ENCODE measurements around the gene FEZ2.
A peak's percentile ranks its signal among the peaks of the same experiment; 100 is the strongest.

The FEZ2 gene, protein sequence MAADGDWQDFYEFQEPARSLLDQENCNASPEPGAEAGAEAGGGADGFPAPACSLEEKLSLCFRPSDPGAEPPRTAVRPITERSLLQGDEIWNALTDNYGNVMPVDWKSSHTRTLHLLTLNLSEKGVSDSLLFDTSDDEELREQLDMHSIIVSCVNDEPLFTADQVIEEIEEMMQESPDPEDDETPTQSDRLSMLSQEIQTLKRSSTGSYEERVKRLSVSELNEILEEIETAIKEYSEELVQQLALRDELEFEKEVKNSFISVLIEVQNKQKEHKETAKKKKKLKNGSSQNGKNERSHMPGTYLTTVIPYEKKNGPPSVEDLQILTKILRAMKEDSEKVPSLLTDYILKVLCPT

GRCh38 chr2:36597532-36598377, at the start of gene FEZ2:
TSS of gene FEZ2 (minus strand) at chr2:36598168. CDS start at chr2:36598142, 26 bp downstream.
- TF ChIP-seq EGR1 (IDR thresholded peaks at IDR 0.05) (peak; percentile 49; the same call in 1 of the 2 replicates), YY1 (IDR thresholded peaks at IDR 0.05; ENCODE audit: low read depth) (no peak; the same call in 1 of the 2 replicates), TEAD4 (IDR thresholded peaks at IDR 0.05) (0 out of 2 replicates have a peak, but pooled peaks have one; percentile 36), RAD21 (IDR thresholded peaks at IDR 0.05; ENCODE audit: low read depth) (no peak), TCF12 (IDR thresholded peaks at IDR 0.05; ENCODE audit: low read depth) (peak; percentile 21; the same call in 1 of the 2 replicates), ZBTB7A (IDR thresholded peaks at IDR 0.05; ENCODE audit: low read depth) (no peak), TAF1 (IDR thresholded peaks at IDR 0.05; ENCODE audit: low read depth) (peak; percentile 53; the same call in 1 of the 2 replicates), CREB1 (IDR thresholded peaks at IDR 0.05; ENCODE audit: low read depth) (no peak), CEBPB (IDR thresholded peaks at IDR 0.05) (no peak)
- TF ChIP-seq, protein P1, sequence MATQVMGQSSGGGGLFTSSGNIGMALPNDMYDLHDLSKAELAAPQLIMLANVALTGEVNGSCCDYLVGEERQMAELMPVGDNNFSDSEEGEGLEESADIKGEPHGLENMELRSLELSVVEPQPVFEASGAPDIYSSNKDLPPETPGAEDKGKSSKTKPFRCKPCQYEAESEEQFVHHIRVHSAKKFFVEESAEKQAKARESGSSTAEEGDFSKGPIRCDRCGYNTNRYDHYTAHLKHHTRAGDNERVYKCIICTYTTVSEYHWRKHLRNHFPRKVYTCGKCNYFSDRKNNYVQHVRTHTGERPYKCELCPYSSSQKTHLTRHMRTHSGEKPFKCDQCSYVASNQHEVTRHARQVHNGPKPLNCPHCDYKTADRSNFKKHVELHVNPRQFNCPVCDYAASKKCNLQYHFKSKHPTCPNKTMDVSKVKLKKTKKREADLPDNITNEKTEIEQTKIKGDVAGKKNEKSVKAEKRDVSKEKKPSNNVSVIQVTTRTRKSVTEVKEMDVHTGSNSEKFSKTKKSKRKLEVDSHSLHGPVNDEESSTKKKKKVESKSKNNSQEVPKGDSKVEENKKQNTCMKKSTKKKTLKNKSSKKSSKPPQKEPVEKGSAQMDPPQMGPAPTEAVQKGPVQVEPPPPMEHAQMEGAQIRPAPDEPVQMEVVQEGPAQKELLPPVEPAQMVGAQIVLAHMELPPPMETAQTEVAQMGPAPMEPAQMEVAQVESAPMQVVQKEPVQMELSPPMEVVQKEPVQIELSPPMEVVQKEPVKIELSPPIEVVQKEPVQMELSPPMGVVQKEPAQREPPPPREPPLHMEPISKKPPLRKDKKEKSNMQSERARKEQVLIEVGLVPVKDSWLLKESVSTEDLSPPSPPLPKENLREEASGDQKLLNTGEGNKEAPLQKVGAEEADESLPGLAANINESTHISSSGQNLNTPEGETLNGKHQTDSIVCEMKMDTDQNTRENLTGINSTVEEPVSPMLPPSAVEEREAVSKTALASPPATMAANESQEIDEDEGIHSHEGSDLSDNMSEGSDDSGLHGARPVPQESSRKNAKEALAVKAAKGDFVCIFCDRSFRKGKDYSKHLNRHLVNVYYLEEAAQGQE (IDR thresholded peaks at IDR 0.05; ENCODE audit: low read depth) = no peak
- TF ChIP-seq, protein P2, sequence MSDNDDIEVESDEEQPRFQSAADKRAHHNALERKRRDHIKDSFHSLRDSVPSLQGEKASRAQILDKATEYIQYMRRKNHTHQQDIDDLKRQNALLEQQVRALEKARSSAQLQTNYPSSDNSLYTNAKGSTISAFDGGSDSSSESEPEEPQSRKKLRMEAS (IDR thresholded peaks at IDR 0.05) = peak; percentile 85

DNA sequence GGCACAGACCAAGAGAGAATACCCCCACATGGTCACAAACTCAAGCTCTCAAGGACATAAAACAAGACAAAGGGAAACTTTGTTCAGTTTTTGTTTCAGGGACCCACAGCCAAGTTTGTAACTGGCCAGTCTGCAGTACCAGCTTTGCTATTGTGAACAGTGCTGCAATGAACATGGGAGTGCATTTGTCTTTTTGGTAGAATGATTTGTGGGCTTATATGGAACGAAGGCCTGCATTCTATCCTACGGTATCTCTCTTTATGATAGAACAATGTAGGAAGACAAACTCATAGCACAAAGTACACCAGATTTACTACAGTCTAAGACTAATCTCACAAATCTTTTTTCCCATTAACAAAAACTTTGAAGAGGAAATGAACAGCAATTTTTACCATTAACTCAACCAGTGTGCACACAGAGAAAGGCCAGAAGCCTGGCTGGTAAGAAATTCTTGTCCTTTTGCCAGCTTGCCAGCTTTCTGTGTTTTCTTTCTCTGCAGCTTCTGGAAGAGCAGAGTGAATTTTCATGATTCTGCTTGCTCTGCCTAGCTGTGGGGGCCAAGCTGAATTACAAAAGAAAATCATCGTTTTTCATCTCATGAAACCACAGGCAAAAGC, 37.1 kb upstream of the FEZ2 start:
- TF ChIP-seq TCF12 (IDR thresholded peaks at IDR 0.05; ENCODE audit: low read depth) = no peak
- no peak for TF ChIP-seq TAF1 (IDR thresholded peaks at IDR 0.05; ENCODE audit: low read depth)
- TF ChIP-seq FOXM1 (IDR thresholded peaks at IDR 0.05; ENCODE audit: borderline replicate concordance, low read depth) = no peak
- no peak for TF ChIP-seq EGR1 (IDR thresholded peaks at IDR 0.05)
- no peak for TF ChIP-seq CREB1 (IDR thresholded peaks at IDR 0.05; ENCODE audit: low read depth)
- TF ChIP-seq ZBTB7A (IDR thresholded peaks at IDR 0.05; ENCODE audit: low read depth) = no peak
- no peak for TF ChIP-seq YY1 (IDR thresholded peaks at IDR 0.05; ENCODE audit: low read depth)
- TF ChIP-seq, protein P3, sequence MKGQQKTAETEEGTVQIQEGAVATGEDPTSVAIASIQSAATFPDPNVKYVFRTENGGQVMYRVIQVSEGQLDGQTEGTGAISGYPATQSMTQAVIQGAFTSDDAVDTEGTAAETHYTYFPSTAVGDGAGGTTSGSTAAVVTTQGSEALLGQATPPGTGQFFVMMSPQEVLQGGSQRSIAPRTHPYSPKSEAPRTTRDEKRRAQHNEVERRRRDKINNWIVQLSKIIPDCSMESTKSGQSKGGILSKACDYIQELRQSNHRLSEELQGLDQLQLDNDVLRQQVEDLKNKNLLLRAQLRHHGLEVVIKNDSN (IDR thresholded peaks at IDR 0.05) = no peak
- TF ChIP-seq, protein P2 (IDR thresholded peaks at IDR 0.05) = no peak
- no peak for TF ChIP-seq NFIC (IDR thresholded peaks at IDR 0.05)
- TF ChIP-seq, protein P1 (IDR thresholded peaks at IDR 0.05; ENCODE audit: low read depth) = no peak
- no peak for TF ChIP-seq EP300 (IDR thresholded peaks at IDR 0.05; ENCODE audit: borderline replicate concordance)
- no peak for TF ChIP-seq CEBPB (IDR thresholded peaks at IDR 0.05)

GRCh38 chr2:36633470-36634092, 35.6 kb upstream of the FEZ2 start:
- TF ChIP-seq EP300 (IDR thresholded peaks at IDR 0.05; ENCODE audit: borderline replicate concordance) (no peak), ZBTB7A (IDR thresholded peaks at IDR 0.05; ENCODE audit: low read depth) (no peak), TCF12 (IDR thresholded peaks at IDR 0.05; ENCODE audit: low read depth) (no peak), YY1 (IDR thresholded peaks at IDR 0.05; ENCODE audit: low read depth) (no peak), CREB1 (IDR thresholded peaks at IDR 0.05; ENCODE audit: low read depth) (no peak), EGR1 (IDR thresholded peaks at IDR 0.05) (no peak)
- TF ChIP-seq, protein P3 (IDR thresholded peaks at IDR 0.05) = no peak
- TF ChIP-seq, protein P1 (IDR thresholded peaks at IDR 0.05; ENCODE audit: low read depth) = no peak
